Suprapubic skin (tissue), 4 donors: ENCODE measurements around the gene RAB33B.

Experiments
- POLR2A ChIP-seq, 2 donors: fragments of 450-650 bp; IDR thresholded peaks; one replicate each; pipeline ENCODE4 v1.6.1; 2017; ENCODE audit warnings: antibody characterized with exemption in 2 of 2, mild to moderate bottlenecking in 2 of 2, moderate library complexity in 2 of 2
- POLR2AphosphoS5 ChIP-seq, 3 donors: sonication (generic); formaldehyde crosslinking; IDR thresholded peaks; one replicate each; pipeline ENCODE4 v1.6.1; 2017; ENCODE audit warnings: antibody characterized with exemption in 3 of 3
- TF ChIP-seq, protein P1 (sequence below), 2 donors: fragments of 200-600 bp in 1 of 2; fragments of 450-650 bp in 1 of 2; sonication (generic) in 1 of 2; IDR thresholded peaks; one replicate each; pipeline ENCODE4 v1.5.1; 2016 to 2019; ENCODE audit warnings: antibody characterized with exemption in 2 of 2, mild to moderate bottlenecking in 1 of 2, moderate library complexity in 1 of 2

DNA sequence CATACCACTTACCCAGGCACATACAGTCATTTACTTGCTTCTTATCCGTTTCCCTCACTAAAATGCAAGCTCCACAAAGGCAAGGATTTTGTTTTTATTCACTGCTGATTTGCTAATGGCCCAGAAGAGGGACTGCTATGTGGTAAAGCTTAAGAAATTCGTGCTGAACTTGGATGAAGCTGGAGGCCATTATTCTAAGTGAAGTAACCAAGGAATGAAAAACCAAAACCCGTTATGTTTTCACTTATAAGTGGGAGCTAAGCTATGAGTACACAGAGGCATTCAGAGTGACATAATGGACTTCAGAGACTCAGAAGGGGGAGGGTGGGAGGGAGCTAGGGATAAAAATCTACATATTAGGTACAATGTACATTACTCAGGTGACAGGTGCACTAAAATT, 47.2 kb downstream of the RAB33B start:
- TF ChIP-seq POLR2AphosphoS5 (IDR thresholded peaks at IDR 0.05): no peak
- TF ChIP-seq, protein P1, sequence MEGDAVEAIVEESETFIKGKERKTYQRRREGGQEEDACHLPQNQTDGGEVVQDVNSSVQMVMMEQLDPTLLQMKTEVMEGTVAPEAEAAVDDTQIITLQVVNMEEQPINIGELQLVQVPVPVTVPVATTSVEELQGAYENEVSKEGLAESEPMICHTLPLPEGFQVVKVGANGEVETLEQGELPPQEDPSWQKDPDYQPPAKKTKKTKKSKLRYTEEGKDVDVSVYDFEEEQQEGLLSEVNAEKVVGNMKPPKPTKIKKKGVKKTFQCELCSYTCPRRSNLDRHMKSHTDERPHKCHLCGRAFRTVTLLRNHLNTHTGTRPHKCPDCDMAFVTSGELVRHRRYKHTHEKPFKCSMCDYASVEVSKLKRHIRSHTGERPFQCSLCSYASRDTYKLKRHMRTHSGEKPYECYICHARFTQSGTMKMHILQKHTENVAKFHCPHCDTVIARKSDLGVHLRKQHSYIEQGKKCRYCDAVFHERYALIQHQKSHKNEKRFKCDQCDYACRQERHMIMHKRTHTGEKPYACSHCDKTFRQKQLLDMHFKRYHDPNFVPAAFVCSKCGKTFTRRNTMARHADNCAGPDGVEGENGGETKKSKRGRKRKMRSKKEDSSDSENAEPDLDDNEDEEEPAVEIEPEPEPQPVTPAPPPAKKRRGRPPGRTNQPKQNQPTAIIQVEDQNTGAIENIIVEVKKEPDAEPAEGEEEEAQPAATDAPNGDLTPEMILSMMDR (IDR thresholded peaks at IDR 0.05): no peak
- no peak for TF ChIP-seq POLR2A (IDR thresholded peaks at IDR 0.05)
